Dedifferentiated amniotic fluid mesenchymal stem cell (primary cell): ENCODE results near the gene PPP2R2C.

Experiments used
- DNase-seq: peaks from one replicate; pipeline ENCODE4 v3.0.0-alpha.2; 2016; ENCODE audit errors: extremely low spot score

The PPP2R2C gene

GRCh38 chr4:6383009-6383404 lies 89.4 kb downstream of the PPP2R2C start:
- DNase-seq = no peak

DNA sequence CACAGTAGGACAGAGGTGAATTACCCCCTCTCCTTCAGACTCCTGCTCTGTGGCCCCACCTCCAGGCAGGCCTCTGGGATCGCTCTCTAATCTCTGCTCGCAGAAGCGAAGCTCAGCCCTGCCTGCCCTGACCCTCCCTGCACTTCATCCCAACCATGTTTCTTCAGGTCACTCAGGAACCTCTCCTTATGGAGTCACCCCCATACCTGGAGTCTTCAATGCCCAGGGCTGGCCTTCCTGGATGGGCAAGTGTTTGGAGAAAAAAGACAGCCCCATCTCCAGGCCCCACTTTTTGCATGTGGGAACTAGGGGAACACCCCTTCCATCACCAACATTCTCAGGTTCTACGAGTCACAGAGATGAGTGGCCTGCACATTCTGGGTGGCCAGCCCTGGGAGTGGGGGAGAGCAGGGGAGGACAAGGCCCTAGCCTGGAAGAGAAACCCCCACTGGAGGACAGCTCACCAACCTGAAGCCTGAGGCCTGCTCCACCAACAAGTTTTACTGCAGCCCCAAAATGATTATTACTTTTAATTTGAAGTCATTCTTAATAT lies 90.8 kb downstream of the PPP2R2C start:
- DNase-seq = no peak

DNA sequence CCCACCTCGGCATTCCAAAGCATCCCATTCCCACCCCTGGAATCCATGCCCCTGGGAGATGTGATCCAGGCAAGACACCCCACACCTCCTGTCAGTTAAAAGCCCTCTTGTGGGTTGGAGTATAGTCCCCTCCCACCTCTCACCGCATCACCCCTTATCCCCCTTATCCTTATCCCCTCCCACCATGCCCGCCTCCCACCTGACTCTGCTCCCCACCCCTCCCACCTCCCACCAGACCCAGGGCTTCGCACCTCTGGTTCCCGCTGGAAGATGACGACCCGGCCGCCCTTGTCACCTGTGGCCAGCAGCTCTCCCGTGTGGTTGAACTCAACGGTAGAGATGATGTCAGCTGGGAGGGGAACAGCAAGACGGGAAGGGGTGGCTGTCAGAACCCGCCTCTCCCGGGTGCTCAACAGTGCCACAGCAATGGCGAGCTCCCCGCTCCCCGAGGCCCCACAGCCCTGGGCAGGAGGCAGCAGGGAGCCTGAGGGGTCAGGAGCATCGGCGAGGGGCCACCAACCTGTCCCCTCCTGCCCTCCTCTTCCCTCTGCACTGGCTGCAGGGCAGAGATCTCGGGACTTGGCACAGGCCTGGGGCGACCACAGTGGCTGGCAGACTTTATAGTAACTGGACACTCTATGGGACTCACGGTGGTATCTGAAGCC lies 91.5 kb downstream of the PPP2R2C start:
- DNase-seq = no peak

- DNase-seq = no peak
These were observed 92.4 kb downstream of the PPP2R2C start for GRCh38 chr4:6379767-6380745.

- no peak for DNase-seq
These were observed 93.6 kb downstream of the PPP2R2C start for GRCh38 chr4:6378493-6379445.

DNA sequence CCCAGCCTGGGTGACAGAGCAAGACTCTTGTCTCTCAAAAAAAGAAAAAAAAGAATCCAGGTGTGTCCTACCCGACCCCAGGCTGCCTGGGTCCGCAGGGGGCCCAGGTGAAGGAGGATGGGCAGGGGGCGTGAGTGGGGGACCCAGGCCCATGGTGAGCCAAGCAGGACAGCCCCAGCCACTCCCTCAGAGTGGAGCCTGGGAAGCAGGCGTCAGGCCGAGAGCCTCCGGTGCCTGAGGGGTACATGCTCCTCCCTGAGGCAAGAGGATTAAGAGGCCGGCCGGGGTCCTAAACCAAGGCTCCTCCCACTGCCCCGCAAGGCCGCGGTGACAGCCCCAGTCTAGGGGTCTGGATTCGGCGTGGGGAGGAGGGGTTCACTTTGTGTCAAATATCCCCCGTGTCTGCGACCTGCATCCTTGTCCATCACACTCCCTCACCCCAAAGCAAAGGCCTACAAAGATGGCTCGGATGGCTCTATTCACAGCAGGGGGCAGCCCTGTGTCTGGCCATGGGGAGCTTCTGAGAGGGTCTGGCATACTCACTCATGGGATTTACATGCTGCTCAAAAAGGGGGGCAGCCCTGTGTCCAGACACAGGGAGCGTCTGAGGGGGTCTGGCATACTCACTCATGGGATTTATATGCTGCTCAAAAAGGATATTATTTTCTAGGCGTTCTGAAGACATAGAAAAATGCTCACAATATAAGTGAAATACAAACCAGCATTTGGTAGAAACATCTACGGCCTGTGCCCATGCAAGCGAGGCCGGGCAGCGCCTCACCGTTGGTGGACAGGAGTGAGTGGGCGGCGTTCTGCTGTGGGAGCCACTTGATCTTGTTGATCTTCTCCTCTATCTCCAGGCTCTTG lies 94.6 kb downstream of the PPP2R2C start:
- no peak for DNase-seq

DNA sequence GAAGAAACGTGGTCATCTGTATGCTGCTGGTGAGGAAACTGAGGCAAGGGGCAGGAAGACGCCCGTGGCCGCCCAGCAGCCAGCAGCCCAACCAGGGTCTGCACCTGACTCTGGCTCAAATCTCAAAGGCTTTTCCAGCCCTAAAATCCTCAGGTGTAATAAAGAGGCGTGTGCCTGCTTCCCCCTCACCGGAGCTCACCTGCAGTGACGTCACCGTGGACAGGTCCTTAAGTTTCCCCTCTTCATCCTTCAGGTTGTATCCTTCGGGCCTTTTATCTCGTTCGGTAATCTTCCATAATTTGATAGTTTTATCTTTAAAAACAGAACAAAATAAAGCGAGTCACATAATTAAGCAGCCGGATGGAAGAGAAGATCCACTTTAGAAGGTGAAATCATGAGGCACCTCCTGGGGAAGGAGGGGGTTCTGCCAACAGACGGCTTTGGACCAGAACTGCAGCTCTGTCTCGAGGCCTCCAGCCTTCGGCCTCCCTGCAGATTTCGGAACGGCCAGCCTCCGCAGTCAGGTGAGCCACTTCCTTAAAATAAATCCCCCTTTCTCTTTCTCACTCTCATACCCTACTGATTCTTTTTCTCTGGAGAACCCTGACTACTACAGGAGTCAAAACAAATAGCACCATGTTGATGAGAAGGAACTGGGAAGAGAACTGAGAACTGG lies 96.7 kb downstream of the PPP2R2C start:
- no peak for DNase-seq

DNA sequence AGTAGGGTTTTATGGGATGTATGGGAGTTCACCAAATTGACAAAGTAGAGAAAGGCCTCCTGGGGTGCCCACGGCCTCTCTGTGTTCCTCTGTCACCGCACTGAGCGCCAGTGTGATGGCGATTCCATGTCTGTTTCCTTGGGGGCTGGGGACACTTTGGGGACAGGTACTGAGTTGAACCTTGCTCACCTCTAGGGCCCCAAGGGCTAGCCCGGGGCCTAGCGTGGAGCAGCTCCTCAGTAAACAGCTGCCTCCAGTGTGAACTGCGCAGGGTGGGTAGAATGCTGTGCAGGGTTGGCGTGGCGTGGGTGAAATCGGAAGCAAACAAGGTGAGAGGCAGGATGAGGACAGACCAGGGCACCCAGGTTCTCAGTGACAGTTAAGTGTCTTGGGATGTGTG lies 97.8 kb downstream of the PPP2R2C start:
- no peak for DNase-seq

DNA sequence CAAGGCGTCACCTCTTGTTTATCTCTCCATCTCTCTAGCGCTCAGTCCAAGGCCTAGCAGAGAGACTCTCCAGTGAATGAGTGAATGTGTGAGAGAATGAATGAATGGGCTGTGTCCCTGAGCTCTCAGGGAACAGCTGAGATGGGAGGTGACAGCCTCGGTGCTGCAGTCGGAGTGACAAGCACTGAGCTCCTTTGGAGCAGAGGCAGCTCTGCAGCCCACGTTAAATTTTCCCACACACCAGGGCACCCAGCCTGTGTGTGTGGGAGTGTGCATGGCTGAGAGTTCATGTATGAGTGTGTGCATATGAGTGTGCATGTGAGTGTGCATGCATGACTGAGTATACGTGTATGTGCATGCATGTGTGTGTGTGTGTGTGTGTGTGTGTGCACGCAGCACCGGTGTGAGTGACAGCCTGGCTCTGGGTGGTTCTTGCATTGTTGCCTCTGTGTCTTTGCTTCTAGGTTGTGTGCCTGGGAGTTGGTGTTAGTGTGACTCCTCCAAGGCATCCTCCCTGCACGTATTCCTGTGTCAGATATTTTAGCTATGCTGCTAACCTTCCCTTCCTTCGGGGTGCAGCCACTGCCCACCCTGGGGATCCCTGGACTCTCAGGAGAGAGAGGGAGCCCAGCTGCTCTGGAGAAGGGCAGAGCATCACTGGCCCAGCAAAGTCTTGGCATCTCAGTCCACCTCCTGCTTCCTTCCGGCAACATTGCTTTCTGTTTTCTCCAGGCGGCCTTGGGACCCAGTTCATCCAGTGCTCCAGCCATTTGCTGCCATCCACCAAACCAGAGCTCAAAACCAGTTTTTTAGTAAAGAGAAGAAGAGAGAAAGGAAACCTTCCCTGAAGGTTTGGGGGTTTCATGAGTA lies 98.6 kb downstream of the PPP2R2C start:
- no peak for DNase-seq

GRCh38 chr4:6372649-6373525 lies 99.5 kb downstream of the PPP2R2C start:
- DNase-seq = no peak

- no peak for DNase-seq
These were observed 100.6 kb downstream of the PPP2R2C start for GRCh38 chr4:6371812-6372211.

DNA sequence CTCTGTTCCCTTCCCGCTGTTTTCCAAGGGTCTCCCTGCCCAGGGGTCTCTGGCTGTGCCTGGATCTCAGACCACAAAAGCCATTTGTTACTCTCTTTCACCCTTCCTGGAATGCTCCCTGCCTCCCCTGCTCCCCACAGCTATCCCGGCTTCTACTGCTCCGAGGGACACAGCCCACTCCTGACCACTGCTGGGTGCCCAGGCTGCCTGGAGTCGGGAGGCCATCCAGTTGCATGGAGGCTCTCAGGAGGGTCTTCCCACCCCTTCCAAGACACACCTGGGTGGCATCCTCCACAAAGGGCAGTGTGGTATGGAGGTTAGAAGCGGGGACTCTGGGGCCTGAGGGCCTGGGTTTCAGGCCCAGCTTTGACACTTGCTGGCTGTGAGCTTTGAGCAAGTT lies 101.1 kb downstream of the PPP2R2C start:
- no peak for DNase-seq

GRCh38 chr4:6369924-6370645 lies 102.3 kb downstream of the PPP2R2C start:
- no peak for DNase-seq

DNA sequence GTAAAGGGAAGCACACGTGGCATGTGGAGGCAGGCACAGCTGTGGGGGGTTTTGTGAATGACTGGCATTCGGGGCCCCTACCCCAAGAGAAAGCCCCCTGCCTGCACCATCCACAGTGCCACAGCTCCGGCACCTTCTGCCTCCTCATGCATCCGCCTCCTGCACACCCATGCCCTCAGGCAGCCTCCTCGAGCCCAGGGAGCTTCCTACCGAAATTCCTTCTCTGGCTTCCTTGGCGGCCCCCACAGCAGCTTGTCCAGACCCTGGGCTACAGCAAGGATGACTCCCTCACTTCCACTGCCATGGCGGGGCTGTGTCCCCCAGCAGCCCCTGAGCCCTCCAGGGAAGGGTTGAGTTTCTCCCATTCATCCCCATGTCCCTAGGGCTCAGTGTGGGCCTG lies 102.9 kb downstream of the PPP2R2C start:
- DNase-seq = no peak

GRCh38 chr4:6369035-6369434 lies 103.4 kb downstream of the PPP2R2C start:
- no peak for DNase-seq

DNA sequence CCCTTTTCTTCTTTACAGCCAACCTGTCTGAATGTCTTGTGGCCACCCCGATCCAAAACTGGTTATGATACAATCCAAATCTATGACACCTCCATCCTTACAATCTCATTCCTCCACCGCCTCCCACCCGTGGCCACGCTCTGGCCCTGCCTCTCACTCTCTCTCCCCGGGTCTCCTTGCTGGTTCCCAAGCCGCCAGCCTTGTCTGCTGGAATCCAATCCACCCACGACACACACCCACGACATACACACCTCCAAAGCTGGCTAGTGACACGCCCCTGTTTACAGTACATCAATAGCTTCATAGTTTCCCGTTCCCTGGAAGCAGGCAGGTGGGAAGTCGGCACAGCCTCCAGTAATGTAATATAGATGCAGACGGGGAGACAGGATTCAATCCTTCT lies 103.8 kb downstream of the PPP2R2C start:
- DNase-seq = no peak

DNA sequence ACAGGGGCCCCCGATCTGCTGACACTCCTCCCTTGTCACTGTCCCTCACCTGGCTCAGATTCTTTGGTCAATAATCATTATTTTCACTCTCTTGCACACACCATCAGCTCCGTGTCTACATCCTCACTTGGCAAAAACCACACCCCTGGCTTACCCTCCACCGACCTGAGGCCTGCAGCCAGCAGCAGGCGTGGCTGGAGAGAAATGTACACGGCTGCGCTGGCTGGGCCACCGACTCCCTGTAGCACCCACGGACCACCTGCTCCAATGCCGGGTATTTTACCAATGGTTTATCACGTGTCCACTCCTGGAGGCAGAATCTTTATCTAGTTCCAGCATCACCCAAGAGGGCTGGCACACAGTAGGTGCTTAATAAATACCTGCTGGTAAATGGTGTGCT lies 104.3 kb downstream of the PPP2R2C start:
- no peak for DNase-seq
